AG09319 (cell line): Measurements from ENCODE around the gene CARD9.

ENCODE experiments used
- DNase-seq: peaks from one replicate; pipeline ENCODE4 v3.0.0-alpha.2; 2010; ENCODE audit warnings: low read depth; ENCODE audit errors: extremely low read depth
- CTCF ChIP-seq: IDR thresholded peaks from 2 replicates; pipeline ENCODE4 v1.5.1; 2011; ENCODE audit warnings: low read depth, mild to moderate bottlenecking, inconsistent platforms, low read length, moderate library complexity

CARD9 gene

GRCh38 chr9:136365775-136366222, 7.7 kb downstream of the CARD9 start:
- DNase-seq, result no peak
- TF ChIP-seq CTCF, result no peak

GRCh38 chr9:136364942-136365774, 8.3 kb downstream of the CARD9 start:
- DNase-seq, result no peak
- no peak for TF ChIP-seq CTCF

- TF ChIP-seq CTCF, result no peak
- DNase-seq, result no peak
Measured at GRCh38 chr9:136363949-136364748, 9.3 kb downstream of the CARD9 start.

- peak; percentile 90 for DNase-seq
- TF ChIP-seq CTCF, result peak; percentile 59
Measured at GRCh38 chr9:136363106-136363948, 10.1 kb downstream of the CARD9 start, which contains the start of gene DNLZ. TSS of gene DNLZ (minus strand) at chr9:136363744. CDS start at chr9:136363714, 30 bp downstream.

- no peak for TF ChIP-seq CTCF
- no peak for DNase-seq
Measured at GRCh38 chr9:136362450-136362784, 11.1 kb downstream of the CARD9 start.

- no peak for DNase-seq
Measured at GRCh38 chr9:136361754-136362449, 11.6 kb downstream of the CARD9 start.

More at GRCh38 chr9:136361754-136362449, 11.6 kb downstream of the CARD9 start:
- TF ChIP-seq CTCF, result no peak; the same call in 1 of the 2 replicates
